Erythroblast (primary cell): ENCODE measurements around the gene DYRK2.

Experiments used
- DNase-seq, 2 experiments: peaks; one replicate each; lab custom pipeline; 2025; lab: John Stamatoyannopoulos, UW
- GATA1 ChIP-seq: IDR thresholded peaks from 2 replicates; pipeline ENCODE4 v1.6.1; 2011; ENCODE audit warnings: low read depth, mild to moderate bottlenecking, control low read depth, low read length, moderate library complexity
- POLR2A ChIP-seq: IDR thresholded peaks from 2 replicates; pipeline ENCODE4 v1.6.1; 2011; ENCODE audit warnings: mild to moderate bottlenecking, low read length

Gene DYRK2

DNA sequence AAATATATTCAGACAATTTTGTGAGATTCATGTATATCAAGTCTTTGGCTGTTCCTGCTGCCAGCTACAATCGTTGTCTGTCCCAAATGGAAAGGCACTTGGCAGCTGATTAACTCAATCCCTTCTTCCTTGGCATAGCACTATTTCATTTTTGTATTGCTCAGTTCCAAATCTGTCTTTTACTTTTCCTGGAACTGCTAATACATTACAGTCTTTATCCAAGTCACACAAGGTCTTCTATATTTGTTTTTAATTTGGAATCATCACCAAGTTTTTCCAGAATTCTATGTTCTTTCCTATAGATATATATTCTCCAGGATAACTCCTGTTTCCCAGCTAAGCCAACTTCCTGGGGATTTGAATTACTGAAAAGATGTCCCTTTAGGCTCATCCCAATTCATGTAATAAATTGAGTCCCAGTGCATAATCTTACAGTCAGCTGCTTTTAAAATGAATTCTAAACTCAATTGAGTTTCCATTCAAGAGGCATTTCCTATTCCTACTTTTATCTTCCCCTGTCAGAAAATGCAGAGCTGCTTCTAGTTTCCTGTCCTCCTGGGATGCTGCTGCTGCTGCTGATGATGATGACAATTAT, 45.9 kb downstream of the DYRK2 start:
- TF ChIP-seq POLR2A (no peak), GATA1 (no peak)
- no peak for DNase-seq

DNA sequence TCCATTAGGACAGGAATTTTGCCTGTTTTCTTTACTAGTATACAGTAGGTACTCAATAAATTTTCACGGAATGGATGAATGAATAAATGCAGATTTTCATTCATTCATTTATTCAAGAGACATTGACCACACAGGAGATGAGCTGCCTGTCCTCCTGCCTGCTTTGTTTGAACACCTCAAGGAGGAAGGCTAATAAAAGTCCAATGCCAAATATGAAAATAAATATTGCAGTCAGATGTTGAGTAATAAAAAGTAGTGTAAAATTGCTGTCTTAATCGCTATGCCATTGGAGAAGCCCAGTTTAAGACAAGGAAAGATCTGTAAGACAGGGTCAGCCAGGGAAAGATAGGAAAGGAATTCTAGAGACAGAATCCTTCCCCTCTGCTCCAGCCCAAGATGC, 47.4 kb downstream of the DYRK2 start:
- TF ChIP-seq GATA1 (no peak), POLR2A (no peak)
- DNase-seq = no peak

DNA sequence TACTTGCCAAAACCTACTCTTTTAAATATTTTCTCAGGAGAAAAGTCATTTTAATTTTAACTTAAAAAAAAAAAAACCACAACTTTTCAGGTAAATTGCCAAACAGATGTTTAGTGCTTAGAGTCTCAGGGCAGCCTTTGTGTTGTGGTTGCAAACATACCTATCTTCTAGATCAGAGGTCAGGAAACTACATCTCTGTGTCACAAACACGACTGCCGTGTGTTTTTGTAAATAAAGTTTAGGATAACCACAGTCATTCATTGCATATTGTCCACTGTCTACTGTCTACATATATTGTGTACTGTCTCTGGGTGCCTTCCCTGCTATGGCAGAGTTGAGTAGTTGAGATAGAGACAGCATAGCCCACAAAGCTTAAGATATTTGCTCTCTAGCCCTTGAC, 48.9 kb downstream of the DYRK2 start:
- no peak for DNase-seq
- no peak for TF ChIP-seq GATA1
- no peak for TF ChIP-seq POLR2A

DNA sequence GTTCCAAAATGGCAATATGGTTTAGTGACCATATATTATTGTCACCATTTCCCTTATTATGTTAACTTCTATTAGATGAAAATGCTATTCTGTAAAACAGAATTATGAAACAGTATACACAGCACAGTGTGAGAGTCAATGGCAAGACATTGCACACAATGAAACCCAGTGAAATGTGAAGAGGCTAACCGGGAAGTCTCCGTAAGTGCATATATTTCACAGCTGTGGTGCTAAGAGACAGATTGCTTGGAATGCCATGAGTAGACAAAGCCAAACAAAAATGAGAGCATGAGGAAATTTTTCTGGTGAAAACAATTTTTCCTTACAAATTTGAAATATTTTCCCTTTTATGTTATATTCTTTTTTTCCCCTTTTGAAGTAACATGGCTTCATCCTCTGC, 49.4 kb downstream of the DYRK2 start:
- TF ChIP-seq POLR2A = no peak
- TF ChIP-seq GATA1 = no peak
- no peak for DNase-seq

DNA sequence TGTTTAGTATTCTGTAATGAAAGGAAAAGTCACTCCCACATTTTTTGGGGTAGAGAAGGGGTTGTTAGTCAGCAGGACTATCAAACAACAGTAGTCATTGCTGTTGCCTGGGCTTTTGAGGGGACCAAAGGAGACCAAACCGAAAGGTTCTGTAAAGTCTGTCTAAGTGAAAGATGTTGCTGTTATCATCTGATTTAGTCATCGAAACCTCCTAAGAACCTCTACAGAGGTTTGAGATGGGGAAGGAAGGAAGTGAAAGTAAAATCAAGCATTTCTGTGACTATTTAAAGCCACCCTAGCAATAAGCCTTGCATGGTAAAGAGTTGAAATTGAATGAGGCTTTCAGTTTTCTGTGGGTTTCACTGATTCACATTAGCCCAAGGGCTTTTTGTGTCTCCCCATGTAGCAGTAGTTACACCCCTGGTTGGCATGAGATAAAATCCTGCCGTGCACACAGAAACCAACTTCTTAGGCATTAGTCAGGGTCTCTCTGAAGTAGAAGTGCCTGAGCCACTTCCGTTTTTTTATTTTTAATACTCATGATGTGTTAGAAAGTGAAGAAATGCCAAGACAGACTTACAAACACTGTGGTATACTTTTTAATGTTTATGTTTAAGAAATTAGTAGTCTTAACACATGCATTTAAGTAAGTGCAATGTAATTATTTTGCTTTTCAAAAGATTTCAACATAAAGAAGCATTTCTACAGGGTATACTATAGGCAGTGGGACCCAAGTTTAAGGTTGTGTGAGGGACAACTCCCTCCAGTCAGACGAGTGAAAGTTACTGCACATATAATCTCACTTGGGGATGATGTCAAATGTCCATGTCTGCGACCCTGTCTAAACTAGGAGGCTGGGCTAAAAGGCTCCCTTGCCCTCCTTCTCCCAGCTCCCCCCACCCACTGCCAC, 50.4 kb downstream of the DYRK2 start:
- TF ChIP-seq POLR2A (no peak), GATA1 (no peak)
- DNase-seq = peak in 1 of 2 experiments; percentile 3

DNA sequence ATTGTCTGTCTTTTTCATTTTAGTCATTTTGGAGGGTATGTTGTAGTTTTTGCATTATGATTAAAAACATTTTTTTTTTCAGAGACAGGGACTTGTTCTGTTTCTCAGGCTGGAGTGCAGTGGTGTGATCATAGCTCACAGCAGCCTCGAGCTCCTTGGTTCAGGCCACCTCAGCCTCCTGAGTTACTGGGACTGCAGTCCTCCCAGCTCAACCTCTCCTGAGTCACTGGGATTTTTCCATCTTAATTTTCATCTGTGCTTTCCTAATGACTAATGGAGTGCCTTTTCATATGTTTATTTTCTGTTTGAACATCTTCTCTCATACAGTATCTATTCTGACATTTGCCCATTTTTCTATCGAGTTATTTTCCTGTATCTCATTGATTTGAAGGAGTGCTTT, 52.6 kb downstream of the DYRK2 start:
- DNase-seq = no peak
- TF ChIP-seq GATA1 (no peak), POLR2A (no peak)

DNA sequence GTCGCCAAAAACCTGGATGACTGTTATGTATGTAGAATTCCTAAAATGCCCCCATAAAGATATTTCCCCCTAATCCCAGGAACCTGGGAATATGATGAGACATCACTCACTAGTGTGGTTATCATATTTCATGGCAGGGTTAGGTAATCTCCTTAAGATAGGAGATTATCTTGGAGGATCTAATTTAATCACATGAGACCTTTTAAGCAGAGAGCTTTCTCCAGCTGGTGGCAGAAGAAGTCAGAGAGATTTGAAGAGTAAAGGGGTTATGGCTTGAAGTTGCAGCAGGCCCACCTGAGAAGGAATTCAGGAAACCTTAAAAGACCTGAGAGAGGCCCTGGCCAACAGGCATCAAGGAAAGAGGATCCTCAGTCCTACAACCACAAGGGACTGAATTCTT, 53.6 kb downstream of the DYRK2 start:
- no peak for DNase-seq
- TF ChIP-seq GATA1 (no peak), POLR2A (no peak)

DNA sequence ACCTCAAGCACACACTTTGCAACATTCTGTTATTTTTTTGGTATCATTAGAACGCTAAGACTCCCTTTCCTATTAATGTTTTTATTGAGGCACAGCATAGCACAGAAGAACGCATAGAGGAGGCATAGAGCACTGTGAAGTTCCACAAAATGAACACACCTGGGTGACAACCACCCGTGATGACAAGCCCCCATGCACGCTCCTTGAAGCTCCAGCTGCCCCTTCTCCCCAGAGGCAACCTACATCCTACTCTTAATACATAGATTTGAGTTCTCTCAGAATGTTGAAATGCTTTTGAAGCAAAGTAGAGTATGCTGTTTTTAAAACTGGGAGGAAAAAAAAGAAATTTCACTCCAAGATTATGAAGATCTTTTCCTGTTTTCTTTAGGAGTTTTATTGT, 55.5 kb downstream of the DYRK2 start:
- no peak for TF ChIP-seq POLR2A
- TF ChIP-seq GATA1 = no peak
- no peak for DNase-seq

DNA sequence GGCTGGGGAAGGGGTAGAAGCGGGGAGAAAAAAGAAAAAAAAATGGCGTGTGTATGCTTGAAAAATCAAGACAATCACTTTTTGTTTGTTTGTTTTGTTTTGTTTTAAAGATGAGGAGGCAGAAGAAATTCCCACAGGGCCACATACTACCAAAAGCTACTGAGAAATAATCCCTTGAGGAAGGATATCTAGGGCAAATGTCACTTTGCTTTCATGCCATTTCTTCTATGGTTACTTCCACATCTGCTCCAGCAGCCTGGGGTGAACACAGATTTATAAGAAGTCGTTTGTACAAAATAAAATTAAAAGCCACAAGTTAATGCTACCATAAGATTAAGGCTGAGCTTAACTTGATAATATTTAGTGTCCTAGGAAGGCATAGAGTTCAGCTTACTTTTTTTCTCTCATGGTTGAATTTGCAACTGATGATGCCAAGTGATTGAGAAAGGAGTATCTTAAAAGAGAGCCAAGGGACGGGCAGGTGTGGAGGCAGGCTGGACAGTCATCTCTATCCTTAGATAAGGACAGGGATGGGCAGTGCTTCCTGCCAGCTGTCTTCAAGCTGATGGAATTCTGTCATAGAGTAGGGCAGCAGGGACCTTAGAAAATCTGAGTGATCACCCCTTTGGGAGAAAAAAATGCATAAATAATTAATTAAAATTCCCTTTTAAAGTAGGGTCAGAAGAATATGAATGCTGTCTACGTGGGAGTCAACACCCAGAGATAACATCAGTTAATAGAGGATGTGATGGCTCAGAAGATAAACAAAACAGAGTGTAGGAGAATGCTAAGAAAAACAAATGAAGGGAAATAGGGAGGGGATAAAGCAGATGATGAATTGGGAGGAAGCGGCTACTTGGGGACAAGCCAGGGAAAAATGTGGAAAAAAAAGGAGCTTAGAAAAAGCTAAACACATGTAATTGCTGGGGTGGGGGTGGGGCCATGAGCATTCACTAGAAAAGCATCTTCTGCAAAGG, 57.1 kb downstream of the DYRK2 start:
- no peak for DNase-seq
- TF ChIP-seq POLR2A (no peak), GATA1 (no peak)

DNA sequence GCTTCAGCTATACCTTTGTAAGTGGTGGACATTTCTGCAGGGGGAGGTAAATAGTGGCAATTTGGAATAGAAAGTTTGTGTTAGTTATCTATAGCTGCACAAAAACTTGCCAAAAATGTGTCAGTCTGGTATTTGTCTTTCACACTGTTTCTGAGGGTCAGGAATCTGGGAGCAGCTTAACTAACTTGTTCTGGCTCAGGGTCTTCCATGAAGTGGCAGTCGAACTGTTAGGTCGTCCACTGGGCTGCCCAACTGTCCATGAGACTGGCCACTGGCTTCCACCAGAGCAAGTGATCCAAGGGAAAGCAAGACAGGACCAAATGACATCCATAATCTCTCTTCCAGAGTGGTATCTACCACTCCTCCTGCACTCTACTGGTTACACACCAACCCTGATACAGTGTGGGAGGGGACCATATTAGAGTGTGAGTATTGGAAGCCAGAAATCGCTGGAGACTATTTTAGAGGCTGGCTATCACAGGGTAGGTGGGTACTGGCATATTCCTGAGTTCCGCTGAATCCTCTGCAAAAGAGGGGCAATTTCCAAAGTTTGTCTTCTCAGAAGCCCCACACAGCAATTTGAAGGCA, 60.9 kb downstream of the DYRK2 start:
- DNase-seq = no peak
- TF ChIP-seq POLR2A (no peak), GATA1 (no peak)

DNA sequence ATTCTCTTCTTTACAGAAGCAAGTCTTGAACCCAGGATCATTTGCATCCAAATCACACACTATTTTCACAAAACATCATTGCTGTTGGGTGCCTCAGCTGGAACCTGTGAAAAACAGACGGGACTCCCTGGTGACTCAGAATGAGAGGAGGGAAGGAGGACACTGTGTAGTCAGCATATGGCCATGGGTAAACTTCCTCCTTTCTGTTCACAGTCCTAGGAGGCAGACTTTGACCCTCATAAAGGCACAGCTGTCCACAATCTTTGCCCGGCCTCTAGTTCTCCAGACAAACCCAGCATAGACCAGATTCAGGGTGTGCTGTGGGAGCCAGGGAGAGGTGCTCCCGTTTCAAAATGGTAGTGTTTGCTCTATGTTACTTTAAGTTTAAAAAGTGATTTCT, 62.0 kb downstream of the DYRK2 start:
- TF ChIP-seq POLR2A (no peak), GATA1 (no peak)
- DNase-seq = no peak

DNA sequence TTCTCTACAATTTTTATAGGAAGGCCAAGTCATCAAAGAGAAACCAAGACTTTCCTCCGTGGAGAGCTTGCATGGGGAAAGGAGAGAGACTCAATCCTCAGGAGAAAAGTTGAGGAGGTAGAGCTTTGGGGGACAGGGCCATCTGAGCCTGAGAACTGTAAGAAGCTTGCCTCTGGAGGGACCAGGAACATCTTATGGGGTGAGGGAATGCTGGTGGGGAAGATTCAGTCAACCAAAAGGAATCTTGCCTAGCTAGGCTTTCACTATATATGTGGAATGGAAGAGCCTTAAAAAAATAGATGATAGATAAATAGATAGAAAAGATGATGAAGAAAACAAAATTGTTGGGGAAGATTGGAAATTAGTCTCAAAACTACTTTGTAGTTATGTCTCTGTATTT, 63.5 kb downstream of the DYRK2 start:
- DNase-seq = no peak
- no peak for TF ChIP-seq POLR2A
- TF ChIP-seq GATA1 = no peak

DNA sequence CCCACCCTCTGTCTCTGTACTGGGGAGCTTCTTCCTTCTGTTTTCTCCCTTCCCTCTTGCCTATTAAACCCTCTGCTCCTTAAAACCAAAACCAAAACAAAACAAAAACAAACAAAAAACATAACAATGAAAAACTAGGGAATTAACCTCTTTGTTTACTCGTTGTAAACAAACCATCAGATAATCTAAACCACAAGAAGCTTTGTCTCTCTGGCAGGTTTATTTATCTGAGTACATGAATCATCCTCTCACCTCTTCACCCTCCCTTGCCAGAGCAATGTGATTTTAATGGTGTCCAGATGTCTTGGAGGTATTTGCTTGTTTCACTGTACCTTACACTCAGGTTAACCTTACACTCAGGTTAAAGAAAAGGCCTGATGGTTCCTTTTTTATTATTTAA, 66.1 kb downstream of the DYRK2 start:
- no peak for TF ChIP-seq GATA1
- DNase-seq = no peak
